Liver (tissue), 3 donors: ENCODE measurements around the gene HRH1.
"Not testable (repeated sequence)": the region's sequence is repeated elsewhere in the genome, so short reads cannot be mapped to it uniquely, and the experiment has no call there.

Source experiments
- CTCF ChIP-seq: fragments of 150-350 bp; IDR thresholded peaks from 2 replicates; pipeline ENCODE4 v1.5.1; 2017; ENCODE audit warnings: improper control_type of control experiment, low read depth, low read length; ENCODE audit not compliant: missing input control
- EGR1 ChIP-seq, 2 donors: IDR thresholded peaks; 2 replicates each; pipeline ENCODE4 v1.6.1; 2016 to 2018; ENCODE audit warnings: antibody characterized with exemption in 2 of 2, low read depth in 2 of 2
- GABPA ChIP-seq, 2 donors: IDR thresholded peaks in 1 of 2; conservative IDR thresholded peaks in 1 of 2; 2 replicates each; pipeline ENCODE4 v1.6.1; 2016; ENCODE audit warnings: antibody characterized with exemption in 2 of 2, mild to moderate bottlenecking in 1 of 2, moderate library complexity in 1 of 2
- HNF4A ChIP-seq, 2 donors: conservative IDR thresholded peaks; 2 replicates each; pipeline ENCODE4 v1.6.1; 2016; ENCODE audit warnings: antibody characterized with exemption in 2 of 2, mild to moderate bottlenecking in 2 of 2
- MAX ChIP-seq: IDR thresholded peaks from 2 replicates; pipeline ENCODE4 v1.6.1; 2016; ENCODE audit warnings: antibody characterized with exemption
- NR2F2 ChIP-seq: IDR thresholded peaks from 2 replicates; pipeline ENCODE4 v1.6.1; 2016; ENCODE audit warnings: antibody characterized with exemption
- RAD21 ChIP-seq, 2 donors: IDR thresholded peaks; 2 replicates each; pipeline ENCODE4 v1.6.1; 2016; ENCODE audit warnings: antibody characterized with exemption in 2 of 2, mild to moderate bottlenecking in 2 of 2
- REST ChIP-seq: IDR thresholded peaks from 2 replicates; pipeline ENCODE4 v1.6.1; 2016; ENCODE audit warnings: antibody characterized with exemption, mild to moderate bottlenecking
- SP1 ChIP-seq: IDR thresholded peaks from 2 replicates; pipeline ENCODE4 v1.6.1; 2018; ENCODE audit warnings: antibody characterized with exemption, mild to moderate bottlenecking
- TAF1 ChIP-seq: conservative IDR thresholded peaks from 2 replicates; pipeline ENCODE4 v1.6.1; 2016; ENCODE audit warnings: antibody characterized with exemption, mild to moderate bottlenecking
- YY1 ChIP-seq: IDR thresholded peaks from 2 replicates; pipeline ENCODE4 v1.6.1; 2016; ENCODE audit warnings: antibody characterized with exemption, mild to moderate bottlenecking
- donor health status: healthy.
- donor health status: healthy.

GRCh38 chr3:11217370-11217769 lies 63.1 kb downstream of the HRH1 start:
- TF ChIP-seq RAD21 (IDR thresholded peaks at IDR 0.05); MAX; CTCF; TAF1; YY1; REST; NR2F2; GABPA (IDR thresholded peaks at IDR 0.05 in 1 of 2, conservative IDR thresholded peaks at IDR 0.05 in 1 of 2); SP1; EGR1 (IDR thresholded peaks at IDR 0.05; ENCODE audit: low read depth in 2 of 2); HNF4A (conservative IDR thresholded peaks at IDR 0.05): not testable (repeated sequence)
